Esophagus muscularis mucosa (tissue), 4 donors: Measurements from ENCODE around the gene LLGL1. TPM values are rescaled to one million over a fixed set of nuclear protein-coding genes. Genes with fewer than 3 reads are reported as not detected.
A peak's percentile ranks its signal among the peaks of the same experiment; 100 is the strongest.

Source experiments
- DNase-seq: peaks from one replicate; pipeline ENCODE4 v3.0.0-alpha.2; 2017; ENCODE audit errors: extremely low spot score
- H3K27ac ChIP-seq, 4 donors: fragments of 200-600 bp; sonication (generic); replicated peaks in 1 of 4; 1 replicate in 3 of 4; 2 replicates in 1 of 4; pipeline ENCODE4 v1.5.1; 2016 to 2019; ENCODE audit warnings: mild to moderate bottlenecking in 1 of 4
- H3K27me3 ChIP-seq, 4 donors: fragments of 200-600 bp; sonication (generic); one replicate each; pipeline versions ENCODE4 v1.5.1 to v1.6.0; 2016 to 2019
- H3K36me3 ChIP-seq, 4 donors: fragments of 200-600 bp; sonication (generic); one replicate each; pipeline ENCODE4 v1.5.1; 2016 to 2019
- H3K4me1 ChIP-seq, 4 donors: fragments of 200-600 bp; sonication (generic); one replicate each; pipeline ENCODE4 v1.5.1; 2016 to 2019
- H3K4me3 ChIP-seq, 4 donors: fragments of 200-600 bp; sonication (generic); 1 replicate in 2 of 4; 2 replicates in 2 of 4; pipeline ENCODE4 v1.5.1; 2016 to 2019; ENCODE audit warnings: mild to moderate bottlenecking in 4 of 4, moderate library complexity in 1 of 4
- H3K9me3 ChIP-seq, 4 donors: fragments of 200-600 bp; sonication (generic); 1 replicate in 3 of 4; 2 replicates in 1 of 4; pipeline ENCODE4 v1.5.1; 2016 to 2019
- CTCF ChIP-seq, 3 experiments: fragments of 200-600 bp in 2 of 3; fragments of 450-650 bp in 1 of 3; sonication (generic) in 2 of 3; IDR thresholded peaks; one replicate each; pipeline ENCODE4 v1.5.1; 2017 to 2019; ENCODE audit warnings: antibody characterized with exemption in 3 of 3, mild to moderate bottlenecking in 2 of 3, moderate library complexity in 1 of 3
- EP300 ChIP-seq: sonication (generic); formaldehyde crosslinking; IDR thresholded peaks from one replicate; pipeline ENCODE4 v1.6.1; 2017; ENCODE audit warnings: antibody characterized with exemption
- POLR2A ChIP-seq: fragments of 450-650 bp; IDR thresholded peaks from one replicate; pipeline ENCODE4 v1.6.1; 2017; ENCODE audit warnings: antibody characterized with exemption, moderate library complexity, mild to moderate bottlenecking, low read depth
- POLR2AphosphoS5 ChIP-seq, 2 donors: sonication (generic); formaldehyde crosslinking; IDR thresholded peaks; one replicate each; pipeline ENCODE4 v1.6.1; 2017; ENCODE audit warnings: antibody characterized with exemption in 2 of 2
- WGBS: methylation state at CpG from one replicate; pipeline ENCODE4 v1.1.5; 2018; 5-methylcytosine and 5-hydroxymethylcytosine counted together
- intact Hi-C: fragments of 100-400 bp; cut with DNase I; formaldehyde crosslinking; loops from one replicate; pipeline ENCODE4 v1.15.1; 2023
- total RNA-seq, 4 donors: library from RNA; depleted of rRNA; stranded (reverse); fragments of >200 nt; gene quantifications; one replicate each; pipeline versions ENCODE4 v1.1.0 to v1.2.1, GENCODE V29; 2016

LLGL1 gene
- total RNA-seq, 4 donors from 2014 or later = 17.6 to 35.1 (median 26.2) TPM

- intact Hi-C loops = no loop called here
- no peaks in the 10 kb centered on the region for H3K9me3 ChIP-seq
- no peak for DNase-seq
- H3K4me1 ChIP-seq = peaks cover 14 to 60% (median 27%) of the 10 kb centered on the region in 4 donors
- TF ChIP-seq EP300 (no peak), POLR2A (no peak), POLR2AphosphoS5 (IDR thresholded peaks at IDR 0.05) (no peak), CTCF (IDR thresholded peaks at IDR 0.05) (no peak)
- no peaks in the 10 kb centered on the region for H3K27me3 ChIP-seq
- peak overlapping the region; percentile 66 to 89 (median 72) for H3K4me3 ChIP-seq
- no peaks in the 10 kb centered on the region for H3K36me3 ChIP-seq
- under 1% methylated on average over 21 of the region's 57 CpGs for WGBS
- peak overlapping the region; percentile 65 to 79 (median 67) for H3K27ac ChIP-seq
Observed at GRCh38 chr17:18225642-18226283, 328 bp downstream of the LLGL1 start.

- no peak for DNase-seq
- Histone ChIP-seq H3K4me1 (peaks cover 14 to 65% (median 27%) of the 10 kb centered on the region in 4 donors), H3K36me3 (no peaks in the 10 kb centered on the region), H3K27ac (peak overlapping the region; percentile 65 to 79 (median 67)), H3K27me3 (no peaks in the 10 kb centered on the region), H3K4me3 (peak overlapping the region; percentile 66 to 89 (median 72)), H3K9me3 (no peaks in the 10 kb centered on the region)
- intact Hi-C loops = no loop called here
- TF ChIP-seq EP300 (no peak), POLR2AphosphoS5 (IDR thresholded peaks at IDR 0.05) (no peak), POLR2A (no peak), CTCF (IDR thresholded peaks at IDR 0.05) (no peak)
- WGBS = 28% methylated on average over 16 of the region's 16 CpGs
Observed at GRCh38 chr17:18226284-18226945, 980 bp downstream of the LLGL1 start.

- H3K27me3 ChIP-seq = no peaks in the 10 kb centered on the region
- H3K4me3 ChIP-seq = no peak overlapping the region
- DNase-seq = no peak
- TF ChIP-seq POLR2A (no peak), POLR2AphosphoS5 (IDR thresholded peaks at IDR 0.05) (no peak), EP300 (no peak), CTCF (IDR thresholded peaks at IDR 0.05) (no peak)
- 92% methylated on average over 5 of the region's 5 CpGs for WGBS
- intact Hi-C loops = no loop called here
- no peak overlapping the region for H3K27ac ChIP-seq
- H3K36me3 ChIP-seq = peaks cover 0 to 6% (median 3%) of the 10 kb centered on the region in 4 donors
- H3K9me3 ChIP-seq = no peaks in the 10 kb centered on the region
- peaks cover 14 to 65% (median 27%) of the 10 kb centered on the region in 4 donors for H3K4me1 ChIP-seq
Observed at GRCh38 chr17:18227635-18228034, 2.2 kb downstream of the LLGL1 start.

- H3K9me3 ChIP-seq = no peaks in the 10 kb centered on the region
- no peak for DNase-seq
- peaks cover 14 to 65% (median 27%) of the 10 kb centered on the region in 4 donors for H3K4me1 ChIP-seq
- no peak overlapping the region for H3K4me3 ChIP-seq
- WGBS = 94% methylated on average over 10 of the region's 10 CpGs
- intact Hi-C loops = no loop called here
- H3K27ac ChIP-seq = no peak overlapping the region
- H3K27me3 ChIP-seq = no peaks in the 10 kb centered on the region
- peaks cover 0 to 12% (median 9%) of the 10 kb centered on the region in 4 donors for H3K36me3 ChIP-seq
- no peak for TF ChIP-seq CTCF (IDR thresholded peaks at IDR 0.05)
- no peak for TF ChIP-seq POLR2AphosphoS5 (IDR thresholded peaks at IDR 0.05)
- no peak for TF ChIP-seq EP300
- TF ChIP-seq POLR2A = no peak
Observed at GRCh38 chr17:18228176-18228682, 2.8 kb downstream of the LLGL1 start.
